HG02571 (cell line): ENCODE results near the gene ZNF235.
"Not testable (repeated sequence)": the region's sequence is repeated elsewhere in the genome, so short reads cannot be mapped to it uniquely, and the experiment has no call there.

Experiments used
- ATAC-seq: cut with Tn5 transposase; IDR thresholded peaks from one replicate; pipeline ENCODE4 v1.9.1; 2021; ENCODE audit warnings: mild to moderate bottlenecking, moderate library complexity; ENCODE audit not compliant: unreplicated experiment

ZNF235 gene

GRCh38 chr19:44304659-44305193 lies at the start of gene ZNF235:
Gene ZNF235 (minus strand): TSS chr19:44305025. CDS start chr19:44303404, 1,621 bp downstream.
- peak; percentile 83 for ATAC-seq

- ATAC-seq, result no peak
These were observed 41.7 kb upstream of the ZNF235 start for GRCh38 chr19:44346556-44346955.

- ATAC-seq, result no peak
These were observed 41.1 kb upstream of the ZNF235 start for GRCh38 chr19:44345959-44346358.

DNA sequence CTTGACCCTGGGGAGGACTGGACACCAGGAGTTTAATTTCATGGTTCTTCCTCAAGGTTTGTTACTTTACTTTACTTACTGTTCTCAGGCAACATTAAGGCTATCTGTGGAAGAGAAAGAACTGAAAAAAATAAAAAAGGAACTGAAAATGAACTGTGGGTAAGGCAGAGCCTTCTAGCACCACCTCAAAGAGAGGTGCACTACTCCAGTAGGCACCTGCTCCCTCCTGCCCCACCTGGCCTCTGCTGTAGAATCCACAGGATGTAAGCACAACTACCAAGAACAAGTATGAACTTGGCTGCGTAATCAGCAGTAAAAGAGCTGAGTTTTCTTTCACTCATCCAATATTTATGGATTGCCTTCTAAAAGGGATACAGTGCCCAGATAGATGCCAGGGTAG lies 39.4 kb upstream of the ZNF235 start:
- ATAC-seq, result no peak

GRCh38 chr19:44341794-44342193 lies 37.0 kb upstream of the ZNF235 start:
- no peak for ATAC-seq

DNA sequence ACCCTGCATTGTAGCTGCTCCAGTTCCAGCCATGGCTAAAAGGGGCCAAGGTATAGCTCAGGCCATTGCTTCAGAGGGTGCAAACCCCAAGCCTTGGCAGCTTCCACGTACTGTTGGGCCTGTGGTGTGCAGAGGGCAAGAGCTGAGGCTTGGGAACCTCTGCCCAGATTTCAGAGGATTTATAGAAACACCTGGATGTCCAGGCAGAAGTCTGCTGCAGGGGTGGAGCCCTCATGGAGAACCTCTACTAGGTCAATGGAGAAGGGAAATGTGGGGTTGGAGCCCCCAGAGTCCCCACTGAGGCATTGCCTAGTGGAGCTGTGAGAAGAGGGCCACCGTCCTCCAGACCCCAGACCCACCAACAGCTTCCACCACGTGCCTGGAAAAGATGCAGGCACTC lies 29.8 kb upstream of the ZNF235 start:
- ATAC-seq, result not testable (repeated sequence)

GRCh38 chr19:44332145-44332544 lies 27.3 kb upstream of the ZNF235 start:
- no peak for ATAC-seq

DNA sequence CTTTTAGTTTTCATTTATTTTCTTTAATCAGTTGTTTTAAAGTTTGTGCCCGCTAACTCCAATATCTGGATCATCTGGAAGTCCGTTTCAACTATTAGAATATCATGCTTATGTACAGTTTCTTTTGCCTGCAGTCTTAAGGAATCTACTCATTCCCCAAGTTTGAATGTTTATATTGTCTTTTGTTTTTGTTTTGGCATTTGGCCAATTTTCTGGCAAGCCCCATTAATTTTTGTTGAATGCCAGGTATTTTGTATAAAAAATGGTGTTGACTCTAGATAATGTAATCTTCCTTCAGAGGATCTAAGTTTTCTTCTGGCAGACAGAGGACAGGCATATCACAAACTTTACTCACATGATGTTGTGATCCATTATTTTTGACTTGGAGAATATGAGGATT lies 11.1 kb upstream of the ZNF235 start:
- ATAC-seq, result no peak

- no peak for ATAC-seq
These were observed 8.4 kb upstream of the ZNF235 start for GRCh38 chr19:44313231-44313630.

DNA sequence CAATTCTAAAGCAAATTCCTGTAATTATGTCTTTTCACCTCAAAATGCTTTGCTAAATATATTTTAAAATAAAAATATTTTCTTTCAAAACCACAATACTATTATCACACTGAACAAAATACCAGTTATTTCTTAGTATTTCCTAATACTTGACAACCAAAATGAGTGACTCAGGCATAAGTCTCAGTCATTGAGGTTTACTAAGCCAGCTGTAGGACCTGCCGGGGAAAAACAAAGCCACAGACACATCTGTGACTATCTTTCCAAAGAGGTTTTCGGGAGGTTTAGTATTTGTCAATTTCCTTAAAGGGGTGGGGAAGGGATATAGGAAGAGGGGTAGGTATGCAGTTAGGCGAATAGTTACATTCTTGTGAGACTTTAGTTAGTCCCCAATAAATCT lies 3.2 kb upstream of the ZNF235 start:
- ATAC-seq, result no peak

DNA sequence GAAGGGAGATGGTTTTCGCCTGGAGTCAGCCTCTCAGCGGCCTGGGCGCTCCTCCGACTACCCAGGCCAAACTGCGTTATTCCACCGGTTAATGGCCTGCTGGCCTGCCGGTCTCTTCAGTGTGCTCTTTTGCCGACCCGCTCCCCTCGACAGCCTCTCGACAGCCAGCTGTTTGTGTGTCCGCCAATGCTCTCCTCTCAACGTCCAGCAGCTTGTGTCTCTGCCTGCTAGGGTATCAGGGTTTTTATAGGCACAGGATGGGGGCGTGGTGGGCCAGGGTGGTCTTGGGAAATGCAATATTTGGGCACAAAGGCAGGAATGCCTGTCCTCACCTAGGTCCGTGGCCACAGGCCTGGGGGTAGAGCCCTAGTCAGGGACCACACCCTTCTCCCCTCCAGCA lies 1.5 kb upstream of the ZNF235 start:
- no peak for ATAC-seq

GRCh38 chr19:44305457-44305856 lies 632 bp upstream of the ZNF235 start:
- ATAC-seq, result no peak

DNA sequence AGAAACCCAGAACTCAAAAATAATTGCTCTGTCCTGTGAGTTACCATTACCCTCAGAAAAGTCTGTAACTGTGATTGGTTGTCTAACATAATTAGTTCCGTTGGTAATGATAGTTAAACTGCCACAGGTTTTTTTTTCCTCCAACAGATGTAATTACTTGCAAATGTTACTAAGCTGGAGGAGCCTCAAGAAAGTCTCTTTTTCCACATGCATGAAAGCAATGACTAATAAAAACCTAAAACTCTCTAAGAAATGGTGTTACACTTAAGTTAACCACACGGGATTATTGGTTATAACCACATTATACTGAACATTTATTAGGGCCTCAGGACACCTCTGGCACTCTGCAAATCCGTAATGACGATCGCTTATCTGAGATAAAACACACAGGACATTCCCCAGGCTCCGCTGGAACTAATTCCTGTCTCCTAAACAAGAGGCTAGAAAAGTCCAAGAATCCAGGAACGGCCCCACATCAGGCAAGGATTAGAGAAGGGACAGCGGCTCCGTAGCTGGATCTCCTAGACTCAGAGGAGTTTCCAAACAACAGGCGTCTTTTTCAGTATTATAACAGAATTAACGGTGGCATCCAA lies 753 bp downstream of the ZNF235 start:
- no peak for ATAC-seq

DNA sequence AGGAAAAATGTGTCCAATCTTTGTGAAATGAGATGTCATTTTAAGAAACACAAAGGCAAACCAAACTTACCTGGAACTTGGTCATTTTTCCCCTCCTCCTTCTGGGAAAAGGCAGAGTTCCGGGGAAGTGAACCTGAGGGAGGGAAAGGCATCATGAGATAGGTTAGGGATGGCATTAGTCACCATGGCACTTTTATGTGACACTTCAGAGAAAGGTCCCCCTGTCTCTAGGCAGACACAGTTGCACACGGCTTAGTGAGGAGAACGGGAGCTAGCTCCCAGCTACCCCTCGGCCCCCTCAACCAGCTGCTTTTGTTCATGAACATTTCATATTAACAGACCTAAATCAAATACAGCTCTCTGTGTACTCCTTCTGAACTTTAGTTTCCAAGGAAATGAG lies 1.5 kb downstream of the ZNF235 start:
- no peak for ATAC-seq

DNA sequence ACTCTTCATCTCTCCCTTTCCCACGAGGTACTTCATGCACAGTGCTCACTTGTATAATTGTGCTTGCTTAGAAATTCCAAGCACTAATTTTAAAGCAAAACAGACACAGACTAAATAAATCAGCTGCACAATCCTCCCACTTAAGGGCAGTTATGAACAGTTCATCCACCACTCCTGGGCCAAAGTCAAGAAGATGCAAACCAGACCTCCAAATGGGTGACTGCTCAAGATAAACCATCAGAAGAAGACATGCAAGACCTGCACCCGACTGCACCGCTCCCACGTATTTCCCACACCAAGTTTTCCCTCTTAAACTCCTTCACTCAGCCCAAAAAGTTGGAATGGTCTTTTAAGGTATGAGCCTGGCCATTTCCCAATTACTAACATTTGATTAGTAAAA lies 19.9 kb downstream of the ZNF235 start:
- no peak for ATAC-seq

DNA sequence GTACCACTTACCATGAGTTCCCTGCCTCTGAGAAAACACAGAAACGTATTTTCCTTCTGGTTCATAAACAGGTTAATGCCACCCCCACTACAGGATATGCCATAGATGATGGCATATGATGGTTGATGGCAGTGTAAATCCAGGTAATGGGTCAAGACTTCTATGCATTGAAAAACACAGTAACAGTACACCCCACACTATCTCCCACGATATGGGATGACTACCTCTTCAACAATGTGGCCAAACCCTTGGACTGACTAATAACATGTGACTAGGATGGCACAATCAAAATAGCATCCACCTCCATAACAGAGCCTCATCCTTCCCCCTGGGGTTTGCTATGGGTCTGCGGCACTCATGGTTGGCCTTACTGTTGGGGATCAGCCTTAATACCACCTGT lies 22.0 kb downstream of the ZNF235 start:
- no peak for ATAC-seq

DNA sequence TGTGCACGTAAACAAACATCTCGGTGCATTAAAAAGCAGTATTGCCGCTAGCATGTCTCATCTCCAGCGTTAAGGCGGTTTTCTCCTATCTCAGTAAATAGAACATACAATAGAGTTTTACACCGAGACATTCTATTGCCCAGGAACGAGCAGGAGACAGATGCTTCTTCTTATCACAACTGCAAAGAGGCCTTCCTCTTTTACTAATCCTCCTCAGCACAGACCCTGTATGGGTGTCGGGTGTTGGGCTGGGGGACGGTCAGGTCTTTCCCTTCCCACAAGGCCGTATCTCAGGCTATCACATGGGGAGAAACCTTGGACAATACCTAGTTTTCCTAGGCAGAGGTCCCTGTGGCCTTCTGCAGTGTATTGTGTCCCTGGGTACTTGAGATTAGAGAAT lies 23.9 kb downstream of the ZNF235 start:
- no peak for ATAC-seq

DNA sequence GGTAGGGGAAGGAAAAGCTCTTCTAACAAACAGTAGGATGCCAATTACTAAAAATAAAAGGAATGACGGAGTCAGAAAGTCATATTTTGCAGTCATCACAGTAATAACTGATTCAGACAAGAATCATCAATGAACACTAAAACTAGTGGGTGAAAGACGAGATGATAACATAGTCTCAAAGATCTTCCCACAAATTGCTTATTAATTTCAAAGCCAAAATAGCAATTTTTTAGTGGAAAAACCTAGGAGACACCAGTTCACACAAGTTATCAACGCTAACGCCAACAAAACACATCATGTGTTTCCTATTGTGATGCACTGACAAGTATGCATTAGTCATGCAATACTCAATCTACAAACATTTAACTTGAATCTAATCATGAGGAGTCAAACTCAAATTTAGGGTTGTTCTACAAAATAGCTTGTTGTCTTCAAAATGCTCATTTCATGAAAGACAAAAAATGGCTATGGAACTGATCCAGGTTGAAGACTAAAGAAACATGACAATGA lies 26.6 kb downstream of the ZNF235 start:
- ATAC-seq, result no peak

GRCh38 chr19:44277331-44277730 lies 27.5 kb downstream of the ZNF235 start:
- ATAC-seq, result no peak

DNA sequence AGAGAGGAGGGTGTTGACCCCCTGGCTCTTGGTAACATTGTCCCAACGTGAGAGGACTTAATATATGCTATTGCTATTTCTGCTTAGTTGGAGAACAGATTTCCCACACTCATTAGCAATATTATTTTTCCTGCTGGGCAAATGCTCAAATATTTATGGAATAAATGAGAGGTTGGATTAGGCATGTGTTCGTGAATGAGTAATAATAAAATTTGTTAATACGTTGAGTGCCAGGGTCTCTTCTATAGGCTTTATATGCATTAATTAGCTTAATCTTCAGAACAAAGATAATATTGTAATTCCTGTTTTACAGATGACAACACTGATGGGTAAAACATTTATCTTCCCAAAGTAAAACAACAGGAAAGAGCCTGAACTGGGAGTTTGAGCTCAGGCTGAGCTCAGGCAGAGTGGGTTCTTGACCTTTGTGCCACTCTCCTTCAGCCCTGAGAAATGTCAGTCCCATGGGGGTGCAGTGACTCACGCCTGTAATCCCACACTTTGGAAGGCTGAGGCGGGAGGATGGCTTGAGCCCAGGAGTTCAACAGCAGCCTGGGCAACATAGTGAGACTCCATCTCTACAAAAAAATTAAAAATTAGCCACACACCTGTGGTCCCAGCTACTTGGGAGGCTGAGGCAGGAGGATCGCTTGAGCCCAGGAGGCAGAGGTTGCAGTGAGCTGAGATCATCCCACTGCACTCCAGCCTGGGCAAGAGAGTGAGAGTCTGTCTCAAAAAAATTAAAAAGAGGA lies 44.0 kb downstream of the ZNF235 start:
- no peak for ATAC-seq

DNA sequence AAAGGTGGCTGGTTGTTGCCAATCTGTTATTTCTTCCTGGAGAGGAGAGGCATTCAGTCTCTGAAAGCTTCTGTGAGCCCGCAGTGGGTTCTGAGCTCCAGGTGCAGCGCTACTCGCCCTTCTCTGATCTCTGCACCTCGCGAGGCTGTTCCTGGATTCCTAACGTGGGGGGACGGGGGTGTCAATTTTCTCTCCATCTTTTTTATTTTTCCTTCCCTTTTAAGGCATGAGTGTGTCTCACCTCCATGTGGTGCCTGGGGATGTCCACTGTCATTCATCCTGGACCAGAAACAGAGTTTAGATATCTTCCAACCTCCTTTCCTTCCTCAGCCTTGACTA lies 44.5 kb downstream of the ZNF235 start:
- no peak for ATAC-seq

DNA sequence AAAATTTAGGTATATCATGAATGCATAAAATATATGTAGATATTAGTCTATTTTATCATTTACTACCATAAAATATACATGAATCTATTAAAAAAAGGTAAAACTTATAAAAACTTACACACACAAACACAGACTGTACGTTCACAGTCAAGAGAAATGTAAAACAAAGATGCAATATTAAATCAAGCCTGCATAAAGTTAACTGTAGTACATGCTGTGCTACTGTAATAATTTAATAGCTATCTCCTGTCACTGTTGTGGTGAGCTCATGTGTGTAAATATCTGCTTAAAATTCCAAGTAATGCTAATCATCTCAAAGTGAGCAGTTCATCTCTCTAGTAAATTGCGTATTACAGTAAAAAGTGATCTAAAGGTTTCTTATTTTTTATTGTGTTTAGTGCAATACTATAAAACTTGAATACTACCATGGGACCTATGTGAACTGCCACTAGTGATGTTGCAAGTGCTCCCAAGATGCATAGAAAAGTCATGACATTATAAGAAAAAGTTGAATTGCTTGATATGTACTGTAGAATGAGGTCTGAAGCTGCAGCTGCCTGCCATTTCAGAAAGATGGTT lies 45.9 kb downstream of the ZNF235 start:
- ATAC-seq, result no peak
